GM19035 (cell line): ENCODE data around the gene ANKRD35.

Source experiments
- ATAC-seq: cut with Tn5 transposase; IDR thresholded peaks from one replicate; pipeline ENCODE4 v1.9.1; 2021; ENCODE audit not compliant: unreplicated experiment

The ANKRD35 gene

DNA sequence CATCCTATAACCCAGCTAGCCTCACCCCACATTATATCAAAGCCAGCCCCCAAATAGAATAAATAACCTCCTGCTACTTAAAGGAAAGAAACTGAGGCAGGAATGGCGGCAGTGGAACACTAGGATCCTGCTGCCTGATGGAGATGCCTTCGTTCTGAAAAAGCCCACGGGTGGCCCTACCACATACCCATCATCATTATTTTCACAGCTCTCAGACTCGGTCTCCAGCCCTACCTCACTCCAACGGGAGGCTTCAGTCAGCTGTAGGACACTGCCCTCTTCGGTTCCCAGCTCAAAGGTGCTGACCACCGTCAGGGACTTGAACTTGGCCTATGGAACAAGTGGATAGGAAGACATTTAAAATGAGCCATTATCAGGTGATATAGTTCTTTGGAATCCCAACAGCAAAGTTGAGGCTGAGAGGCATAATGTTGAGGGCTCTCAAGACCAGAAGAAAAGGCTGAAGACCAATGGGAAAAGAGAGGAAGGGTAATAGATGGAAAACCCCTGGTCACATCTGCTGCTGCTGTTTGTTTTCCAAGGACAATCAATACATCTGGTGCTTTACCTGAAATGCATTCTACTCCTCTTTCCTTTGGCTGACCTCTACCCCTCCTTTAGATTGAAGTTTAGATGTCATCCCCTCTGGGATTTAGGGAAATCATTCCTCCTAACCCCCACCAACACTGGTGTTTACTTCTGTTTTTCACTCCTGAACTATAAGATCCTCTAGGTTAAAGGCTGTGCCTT lies 7.8 kb upstream of the ANKRD35 start:
- ATAC-seq: no peak

DNA sequence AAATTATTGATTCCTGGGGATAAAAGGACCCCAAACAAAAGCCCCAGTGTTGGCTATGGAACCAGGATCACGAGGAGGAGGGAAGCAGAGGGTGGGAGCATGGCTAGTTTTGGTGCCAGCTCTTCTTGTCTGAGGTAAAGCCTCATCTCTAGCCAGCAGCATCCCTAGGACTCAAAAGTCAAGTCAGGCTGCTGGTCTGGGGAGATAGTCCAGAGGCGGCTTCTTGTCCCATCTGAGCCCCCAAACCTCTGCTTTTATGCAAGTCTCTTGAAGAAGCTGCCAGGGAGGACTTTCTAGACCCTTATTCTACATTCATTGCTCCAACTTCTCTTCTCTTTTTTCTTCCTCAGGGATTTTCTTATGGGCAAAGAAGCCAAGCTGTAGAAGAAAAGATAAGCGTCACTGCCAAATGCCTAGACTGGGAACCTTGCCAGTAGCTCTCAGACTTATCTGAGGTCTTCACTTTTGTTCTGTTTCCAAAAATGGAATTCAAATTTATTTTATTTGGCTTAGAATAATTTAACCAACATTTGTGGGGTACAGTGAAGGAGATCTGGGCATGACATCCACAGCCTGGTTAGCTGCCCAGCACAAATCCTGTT lies 6.9 kb upstream of the ANKRD35 start:
- no peak for ATAC-seq

DNA sequence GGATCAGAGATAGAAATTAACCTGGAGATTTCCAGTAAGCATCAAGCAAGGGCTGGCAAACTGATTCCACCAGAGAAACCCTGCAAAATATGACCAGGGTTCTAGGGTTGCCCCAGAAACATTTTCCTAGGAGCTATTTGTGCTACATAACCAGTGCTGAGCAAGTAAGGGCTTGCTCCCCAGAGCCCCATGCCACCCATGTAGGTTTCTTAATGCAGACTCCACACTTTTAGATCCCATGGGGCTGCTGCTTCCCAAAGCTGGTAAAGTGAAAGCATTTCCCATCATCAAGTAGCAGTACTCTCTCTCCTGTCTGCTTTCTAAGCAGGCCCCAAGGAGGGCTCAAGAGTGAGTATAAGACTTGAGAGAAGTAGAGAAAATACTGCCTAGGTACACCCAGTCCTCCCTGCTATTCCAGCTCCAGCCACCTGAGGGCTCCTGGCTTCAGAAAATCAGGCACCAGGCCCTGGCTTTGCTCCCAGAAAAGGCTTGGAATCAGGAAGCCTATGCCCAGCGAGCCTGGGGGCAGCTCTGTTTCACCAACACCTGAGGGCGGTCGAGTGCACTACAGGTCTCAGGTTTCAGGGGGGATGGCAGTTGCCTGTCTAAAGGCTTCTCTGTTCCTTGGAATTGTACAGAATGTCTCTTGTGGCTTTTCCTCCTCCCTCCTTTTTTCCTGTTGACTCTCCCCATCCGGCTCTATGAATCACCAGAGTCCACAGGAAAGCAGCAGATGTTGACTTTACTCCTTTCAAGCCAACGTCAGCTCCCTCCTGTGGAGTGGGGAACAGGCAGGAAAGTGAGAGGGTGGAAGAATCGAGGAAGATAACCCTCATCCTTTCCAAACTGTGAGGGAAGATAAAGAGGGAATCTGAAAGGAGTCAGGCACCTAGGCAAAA lies 6.2 kb upstream of the ANKRD35 start:
- no peak for ATAC-seq

DNA sequence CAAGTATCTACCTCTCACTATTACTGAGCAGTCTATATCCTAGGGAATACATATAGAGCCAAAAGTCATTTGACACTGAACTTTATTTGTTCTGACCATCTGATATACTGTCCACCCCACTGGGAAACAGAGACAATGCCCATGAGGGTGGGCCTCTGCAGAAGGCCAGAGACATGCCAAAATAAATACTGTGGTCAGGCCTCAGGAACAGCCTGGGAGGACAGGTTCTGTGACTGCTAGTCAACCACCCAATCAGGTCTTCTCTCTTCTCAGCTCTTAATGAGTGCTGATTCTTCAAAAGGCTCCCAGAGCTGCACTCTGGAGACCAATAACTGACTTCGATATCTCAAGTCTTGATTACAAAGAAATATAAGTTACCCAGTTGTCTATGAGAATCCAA lies 5.5 kb upstream of the ANKRD35 start:
- no peak for ATAC-seq

DNA sequence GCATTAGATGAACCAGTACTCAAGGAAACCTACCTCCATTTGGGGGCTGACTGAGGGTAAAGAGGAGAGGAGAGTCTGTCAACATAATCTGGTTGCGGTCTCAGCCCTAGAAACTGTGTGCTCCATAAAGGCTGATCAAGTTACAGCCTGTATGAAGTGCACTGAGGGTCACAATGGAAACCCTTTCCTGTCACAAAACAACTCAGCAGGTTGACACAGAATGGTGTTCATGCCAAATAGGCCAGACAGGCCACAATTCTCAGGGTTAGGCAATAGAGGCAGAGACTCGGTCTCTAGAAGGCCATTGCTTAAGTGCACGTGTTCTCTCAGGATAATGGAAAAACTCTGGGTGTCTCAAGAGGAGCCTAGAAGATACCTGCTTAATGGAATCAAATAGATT lies 4.1 kb upstream of the ANKRD35 start:
- ATAC-seq: no peak

DNA sequence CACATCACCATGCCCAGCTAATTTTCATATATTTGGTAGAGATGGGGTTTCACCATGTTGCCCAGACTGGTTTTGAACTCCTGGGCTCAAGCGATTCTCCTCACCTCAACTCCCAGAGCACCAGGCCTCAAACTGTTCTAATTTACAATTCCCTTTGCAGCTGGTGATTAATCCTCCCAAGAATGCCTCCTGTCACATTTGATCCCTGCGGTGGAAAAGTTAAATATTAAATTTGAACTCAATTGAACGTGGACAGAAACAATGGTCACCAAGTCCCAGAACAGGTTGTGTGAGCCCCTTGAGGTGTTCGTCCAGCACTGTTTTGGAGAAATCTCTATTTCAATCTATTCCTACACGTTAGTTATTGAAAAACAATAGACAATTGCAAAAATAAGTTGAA lies 2.0 kb upstream of the ANKRD35 start:
- ATAC-seq: no peak

DNA sequence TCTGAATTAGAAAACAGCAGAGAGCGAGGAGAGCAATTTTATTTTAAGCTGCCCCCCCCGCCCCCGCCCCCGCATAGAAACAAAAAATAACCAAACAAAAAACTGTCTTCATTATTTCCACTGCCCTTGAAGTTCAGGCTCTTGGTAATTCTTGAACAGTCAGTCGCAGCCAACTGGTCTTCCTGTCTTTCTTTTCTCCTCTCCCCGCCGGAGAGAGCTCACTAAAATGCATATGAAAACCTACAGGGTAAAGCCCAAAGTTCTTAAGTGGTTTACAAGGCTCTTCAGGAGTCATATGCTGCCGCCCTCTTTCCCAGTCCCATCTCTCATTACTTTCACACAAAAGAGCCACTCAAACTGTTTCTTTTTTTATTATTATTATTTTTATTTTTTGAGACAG lies 1.1 kb upstream of the ANKRD35 start:
- no peak for ATAC-seq

DNA sequence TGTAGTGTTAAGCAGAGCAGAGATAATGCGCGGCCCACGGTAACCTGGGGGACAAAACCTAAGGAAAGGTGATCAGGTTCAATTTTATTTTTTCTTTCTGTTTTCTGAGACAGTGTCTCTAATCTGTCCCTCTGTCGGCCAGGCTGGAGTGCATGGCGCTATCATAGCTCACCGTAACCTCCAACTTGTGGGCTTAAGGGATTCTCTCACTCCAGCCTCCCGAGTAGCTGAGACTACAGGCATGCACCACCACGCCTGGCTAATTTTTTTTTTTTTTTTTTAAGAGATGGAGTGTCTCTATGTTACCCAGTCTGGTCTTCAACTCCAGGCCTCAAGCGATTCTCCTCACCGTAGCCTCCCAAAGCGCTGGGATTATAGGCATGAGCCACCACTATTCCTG lies 724 bp upstream of the ANKRD35 start:
- no peak for ATAC-seq

DNA sequence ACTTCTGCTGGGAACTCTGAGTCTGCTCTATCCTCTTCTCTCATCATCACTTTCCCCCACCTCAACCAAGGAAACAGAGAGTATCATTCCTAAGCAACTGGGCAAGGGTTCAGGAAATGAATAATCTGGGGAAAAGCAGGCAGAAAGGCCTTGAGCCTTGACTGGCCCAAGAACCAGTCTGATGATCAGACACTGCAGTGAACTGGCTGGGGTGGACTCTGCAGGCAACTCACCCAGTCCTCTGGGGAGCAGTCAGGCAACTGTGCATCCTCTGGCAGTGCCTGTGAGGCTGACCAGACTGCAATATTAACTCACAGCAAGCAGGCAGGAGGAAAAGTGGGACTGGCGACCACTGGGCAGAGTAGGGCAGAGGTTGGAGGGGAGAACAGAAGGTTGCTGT lies 991 bp downstream of the ANKRD35 start:
- ATAC-seq: no peak

DNA sequence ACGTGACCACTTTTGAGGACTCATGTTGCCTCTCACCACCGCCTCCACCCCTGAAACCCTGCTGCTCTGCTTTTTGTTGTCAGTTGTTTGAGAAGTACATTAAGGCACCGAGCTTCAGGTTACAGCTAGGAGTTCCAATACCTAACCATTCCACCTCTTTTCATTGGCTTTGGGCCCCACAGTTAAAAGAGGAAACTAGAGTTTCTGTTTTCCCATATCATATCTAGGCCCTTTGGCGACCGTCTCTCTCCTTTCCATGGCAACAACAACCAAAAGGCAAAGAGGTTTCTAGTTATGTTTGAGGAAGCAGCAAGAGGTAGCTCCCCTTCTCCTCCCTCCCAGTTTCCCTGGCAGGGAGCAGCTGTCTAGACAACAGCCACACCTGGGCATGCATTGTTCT lies 5.9 kb downstream of the ANKRD35 start:
- no peak for ATAC-seq

DNA sequence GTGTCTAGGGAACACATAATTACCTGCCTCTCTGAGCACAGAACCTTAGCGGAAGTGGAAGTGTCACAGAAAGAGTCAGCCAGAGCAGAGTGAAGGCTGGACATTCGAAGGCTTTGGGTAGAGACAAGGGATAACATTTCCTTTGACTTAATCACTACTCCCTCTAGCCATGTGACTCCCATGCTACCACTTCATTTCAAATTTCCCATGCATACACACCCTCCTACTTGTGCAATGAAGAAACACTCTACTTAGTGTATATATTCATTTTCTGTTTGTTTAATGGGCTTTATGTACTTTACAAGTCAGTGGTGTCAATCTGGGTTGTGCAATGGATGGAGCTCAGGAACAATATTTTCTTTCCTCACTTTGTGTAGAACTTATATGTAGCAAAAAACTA lies 6.9 kb downstream of the ANKRD35 start:
- ATAC-seq: no peak

DNA sequence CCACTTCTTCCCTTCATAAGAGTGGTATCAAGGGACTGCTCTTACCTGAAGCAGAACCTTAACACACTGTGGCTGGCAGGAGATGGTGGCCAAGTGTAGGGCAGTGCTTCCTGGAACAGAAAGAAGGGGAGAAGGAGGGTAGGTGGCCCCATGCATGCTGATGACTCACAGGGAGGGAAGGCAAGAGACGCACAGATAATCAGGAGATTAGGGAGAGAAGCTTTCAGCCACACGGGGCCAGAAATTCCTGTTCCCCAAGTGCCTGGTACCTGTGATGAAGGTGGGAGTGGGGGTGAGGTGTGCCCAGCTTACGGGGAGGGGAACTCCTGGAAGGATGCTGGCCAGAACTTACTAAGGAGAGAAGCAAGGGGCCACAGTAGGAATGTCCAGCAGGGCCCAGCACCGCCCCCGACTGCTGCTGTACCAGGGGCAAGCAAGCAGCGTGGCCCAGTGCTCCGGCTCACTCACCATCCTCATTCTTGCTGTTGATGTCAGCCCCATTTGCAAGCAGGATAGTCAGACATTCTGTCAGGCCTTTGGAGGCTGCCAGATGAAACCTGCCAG lies 7.7 kb downstream of the ANKRD35 start:
- ATAC-seq: no peak

DNA sequence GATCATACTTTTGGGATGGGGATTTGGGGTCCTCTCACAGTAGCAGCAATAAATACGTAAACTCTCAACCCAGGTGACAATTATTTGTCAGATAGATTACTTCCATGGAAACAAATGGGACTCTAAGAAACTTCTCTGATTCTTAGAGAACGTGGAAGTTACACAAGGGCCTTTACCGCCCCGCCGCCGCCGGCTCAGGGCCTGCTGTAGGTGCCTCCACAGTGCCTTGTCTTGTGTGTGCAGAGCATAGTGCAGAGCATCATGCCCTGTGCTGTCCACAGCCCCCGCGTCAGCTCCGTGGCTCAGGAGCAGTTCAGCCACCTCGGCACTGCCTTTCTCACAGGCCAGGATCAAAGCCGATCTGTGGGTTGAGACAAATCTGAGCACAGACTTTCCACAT lies 11.0 kb downstream of the ANKRD35 start:
- no peak for ATAC-seq

DNA sequence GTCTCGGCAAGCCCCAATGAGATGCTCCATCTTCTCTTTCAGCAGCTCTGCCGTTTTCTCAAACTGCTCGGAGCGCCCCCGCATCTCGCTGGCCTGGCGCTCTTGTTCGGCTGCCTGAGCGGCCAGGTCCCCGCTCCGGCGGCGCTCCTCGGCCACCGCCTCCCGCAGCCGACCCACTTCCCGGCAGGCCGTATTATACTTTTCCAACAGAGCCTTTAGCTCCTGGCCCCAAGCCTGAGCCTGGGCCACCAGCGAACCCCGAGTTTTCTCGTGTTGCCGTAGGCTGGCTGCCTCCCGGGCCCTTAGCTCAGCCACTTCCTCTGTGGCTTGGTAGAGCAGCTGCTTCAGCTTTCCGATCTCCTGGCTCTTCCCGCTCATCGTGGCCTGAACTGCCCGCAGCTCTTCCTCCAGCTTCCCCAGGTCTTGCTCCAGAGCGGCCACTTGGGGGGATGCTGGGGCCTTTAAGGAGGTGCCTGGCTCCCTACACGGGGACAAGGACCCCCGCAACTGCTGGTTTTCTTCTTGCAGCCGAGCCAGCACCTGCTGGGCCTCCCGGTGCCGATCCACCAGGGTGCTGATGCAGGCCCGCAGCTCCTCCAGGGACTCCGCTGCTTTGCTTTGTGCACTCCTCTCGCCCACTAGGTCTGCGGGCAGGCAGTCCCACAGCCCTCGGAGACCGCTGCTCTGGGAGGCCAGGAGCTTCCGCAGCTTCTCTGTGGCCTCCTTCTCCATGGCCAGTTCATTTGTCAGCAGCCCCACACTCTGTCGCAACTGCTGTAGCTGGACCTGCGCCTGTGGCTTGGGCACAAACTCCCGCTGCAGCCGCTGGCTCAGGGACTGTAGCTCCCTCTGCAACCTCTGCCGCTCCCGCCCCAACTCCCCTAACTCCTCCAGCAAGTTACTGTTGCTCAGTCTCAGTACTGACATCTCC lies 13.4 kb downstream of the ANKRD35 start:
- ATAC-seq: no peak

DNA sequence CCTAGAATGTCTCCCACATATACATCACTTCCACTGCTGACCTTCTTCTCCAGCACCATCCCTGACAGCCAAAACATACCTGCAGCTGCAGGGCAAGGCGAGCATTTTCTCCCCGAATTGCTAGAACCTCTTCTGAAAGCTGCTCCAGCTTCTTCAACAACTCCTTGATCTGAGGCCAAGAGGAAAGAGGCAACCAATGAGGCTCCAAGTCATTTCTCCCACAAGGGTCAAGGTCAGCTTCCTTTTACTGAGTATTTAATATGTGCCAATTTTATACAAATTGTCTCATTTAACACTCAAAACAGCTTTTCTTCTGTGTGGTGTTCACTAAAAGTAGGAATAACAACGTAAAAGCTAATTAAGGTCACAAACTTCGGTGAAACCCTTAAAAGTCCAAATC lies 17.4 kb downstream of the ANKRD35 start:
- no peak for ATAC-seq

DNA sequence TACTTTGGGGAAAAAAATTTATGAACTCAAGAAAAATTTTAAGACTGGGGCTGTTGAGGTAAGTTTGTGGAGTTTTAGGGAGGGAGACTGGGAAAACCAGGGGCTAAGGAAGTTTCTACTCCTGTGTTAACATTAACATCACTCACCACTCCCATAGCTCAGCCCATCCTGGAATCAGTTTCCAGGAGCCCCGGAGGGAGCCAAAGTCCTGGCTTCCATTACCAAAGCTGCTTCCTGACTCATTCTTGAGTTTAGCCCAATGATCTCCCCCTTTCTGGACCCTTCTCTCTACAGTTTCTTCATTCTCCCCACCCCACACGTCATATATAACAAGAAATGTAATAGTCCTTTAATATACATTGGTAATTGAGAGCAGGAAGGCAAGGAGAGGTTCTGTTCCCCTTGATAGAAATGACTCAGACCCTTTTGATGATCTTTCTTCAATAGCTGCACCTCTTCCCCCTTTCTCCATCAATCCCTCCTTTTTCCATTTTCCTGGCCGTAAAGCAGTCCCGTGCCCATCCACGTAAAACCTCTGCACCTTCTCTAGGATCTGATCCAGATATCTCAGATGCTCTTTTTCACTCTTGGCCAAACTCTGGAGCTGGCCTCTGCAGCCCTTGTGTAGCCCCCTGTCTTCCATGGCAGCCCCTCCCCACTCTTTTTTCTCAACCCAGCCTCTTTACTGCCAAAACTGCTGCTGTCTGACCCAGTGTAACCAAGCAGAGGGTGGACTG lies 22.2 kb downstream of the ANKRD35 start:
- ATAC-seq: no peak

DNA sequence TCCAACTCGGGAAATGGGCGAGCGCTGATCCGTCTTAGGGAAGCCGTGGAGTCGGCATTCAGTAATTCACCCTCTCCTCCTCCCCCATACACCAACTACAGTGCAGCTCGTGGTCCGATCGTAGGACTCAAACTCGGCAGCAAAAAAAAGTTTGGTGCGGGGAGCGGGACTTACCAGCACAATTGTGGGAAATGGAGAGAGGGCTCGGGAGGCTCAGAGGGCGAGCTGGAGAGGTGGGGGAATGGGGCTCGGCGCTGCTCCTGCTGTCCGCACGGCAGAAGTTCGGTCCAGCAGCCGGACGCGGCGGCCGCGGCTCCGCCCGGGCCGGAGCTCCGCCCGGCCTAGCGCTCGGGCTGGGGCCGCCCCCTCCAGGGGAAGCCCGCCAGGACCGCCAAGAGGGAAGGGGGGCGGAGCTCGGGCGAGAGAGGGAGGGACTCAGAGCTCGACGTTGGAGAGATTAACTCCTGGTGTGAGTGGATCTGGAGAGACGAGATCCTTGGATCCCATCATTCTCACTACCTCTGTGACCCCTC lies 26.1 kb downstream of the ANKRD35 start:
- ATAC-seq: peak; percentile 65

DNA sequence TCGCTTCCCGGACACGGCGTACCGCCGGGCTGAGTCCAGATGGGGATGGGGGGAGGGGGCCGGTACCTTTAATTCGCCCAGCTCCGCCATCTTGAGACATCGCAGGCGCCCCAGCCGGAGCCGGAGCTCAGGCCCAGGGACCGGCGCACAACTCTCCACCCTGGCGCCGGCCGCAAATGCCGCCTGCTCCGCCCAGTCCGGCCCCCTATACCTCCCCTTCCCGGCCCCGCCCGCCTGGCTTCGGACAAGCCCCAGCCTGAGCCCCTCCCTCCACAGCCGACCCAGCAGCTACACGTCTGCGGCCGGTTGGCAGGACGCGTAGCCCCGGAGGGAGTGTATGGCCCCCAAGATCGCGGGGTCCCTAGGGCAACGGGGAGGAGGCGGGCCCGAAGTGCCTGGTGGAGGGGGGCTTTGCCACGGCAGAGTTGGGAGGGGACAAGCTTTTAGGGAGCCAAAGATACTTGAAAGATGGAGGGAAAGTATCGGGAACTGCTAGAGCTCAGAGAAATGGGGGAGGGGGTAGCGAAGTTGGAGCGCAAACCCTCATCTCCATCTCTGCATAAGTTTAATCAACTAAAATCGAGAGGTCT lies 26.7 kb downstream of the ANKRD35 start, which contains the start of gene PIAS3:
Gene PIAS3 (minus strand): TSS at position 181 of the 590 bp plus-strand sequence. CDS start 91 bp downstream, at position 90.
- ATAC-seq: peak; percentile 76

DNA sequence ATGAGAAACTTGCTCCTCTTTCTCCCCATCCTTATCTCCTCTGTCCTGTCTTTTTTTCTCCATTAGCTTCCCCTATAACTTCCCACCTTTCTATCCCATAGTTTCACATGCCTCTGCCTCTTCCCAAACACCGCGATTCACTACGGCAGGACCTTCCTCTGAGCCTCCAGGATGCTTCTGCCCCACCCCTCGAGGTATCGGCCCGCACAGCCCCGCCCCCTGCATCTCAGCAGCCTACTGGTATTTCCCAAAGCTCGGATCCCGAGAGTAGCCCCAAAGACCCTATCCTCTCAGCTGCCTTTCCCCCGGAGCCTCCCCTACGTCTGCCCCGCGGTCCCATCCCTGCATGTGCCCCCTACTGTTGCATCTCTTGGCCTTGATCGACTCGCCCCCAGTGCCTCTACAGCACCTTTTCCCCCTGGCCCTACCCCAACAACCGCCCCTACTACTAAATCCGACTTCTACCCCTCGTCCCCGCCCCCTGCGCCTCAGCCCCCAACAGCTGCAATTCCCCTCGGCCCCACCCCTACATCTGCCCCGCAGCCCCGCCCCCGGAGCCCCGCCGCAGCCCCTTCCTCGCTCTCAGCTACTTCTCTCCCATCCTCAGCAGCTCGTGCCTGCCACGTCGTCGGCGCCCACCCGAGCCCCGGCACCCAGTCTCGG lies 27.3 kb downstream of the ANKRD35 start:
- no peak for ATAC-seq
